H1 (cell line): ENCODE measurements around the gene GPR37.

Experiments used
- EP300 ChIP-seq, 2 experiments: IDR thresholded peaks; 1 replicate in 1 of 2; 2 replicates in 1 of 2; pipeline ENCODE4 v1.6.1; 2011 to 2012; ENCODE audit warnings: low read depth in 2 of 2, low read length in 2 of 2, mild to moderate bottlenecking in 2 of 2, borderline replicate concordance in 1 of 2, inconsistent platforms in 1 of 2, moderate library complexity in 1 of 2
- KDM4A ChIP-seq: IDR thresholded peaks from one replicate; pipeline ENCODE4 v1.7.1; 2012; ENCODE audit warnings: low read depth, mild to moderate bottlenecking, moderate library complexity, low read length, inconsistent platforms; ENCODE audit not compliant: severe bottlenecking
- TAF1 ChIP-seq: IDR thresholded peaks from 2 replicates; pipeline ENCODE4 v1.6.1; 2011; ENCODE audit warnings: mild to moderate bottlenecking, low read depth, low read length
- TF ChIP-seq, protein P1 (sequence below), 3 experiments: IDR thresholded peaks; 1 replicate in 2 of 3; 2 replicates in 1 of 3; pipeline versions ENCODE4 v1.5.1 to v1.6.1; 2011; ENCODE audit warnings: low read length in 3 of 3, mild to moderate bottlenecking in 3 of 3, inconsistent platforms in 2 of 3, low read depth in 1 of 3, moderate library complexity in 1 of 3; ENCODE audit not compliant: insufficient read depth in 1 of 3; ENCODE audit errors: control extremely low read depth in 1 of 3

DNA sequence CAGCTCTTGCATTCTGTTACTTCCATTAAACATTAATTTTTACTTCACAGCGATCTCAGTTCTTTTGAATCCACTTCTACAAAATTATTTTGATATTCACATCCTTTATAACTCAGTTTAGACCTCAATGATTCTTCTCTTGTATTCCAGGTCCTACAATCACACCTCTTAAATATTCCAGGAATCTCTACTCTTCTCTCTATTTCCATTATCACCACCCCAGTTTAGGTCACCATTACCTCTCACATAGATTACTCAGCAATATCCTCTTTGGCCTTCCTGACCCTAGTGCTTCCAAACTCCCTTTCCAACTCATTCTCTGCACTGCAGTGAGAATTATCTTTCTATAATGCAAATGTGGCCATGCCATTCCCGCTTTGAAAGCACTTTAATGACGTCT is 27.1 kb upstream of the GPR37 start:
- TF ChIP-seq EP300 (IDR thresholded peaks at IDR 0.05; ENCODE audit: borderline replicate concordance in 1 of 2, low read depth in 2 of 2, low read length in 2 of 2) (no peak), KDM4A (no peak), TAF1 (no peak)
- TF ChIP-seq, protein P1, sequence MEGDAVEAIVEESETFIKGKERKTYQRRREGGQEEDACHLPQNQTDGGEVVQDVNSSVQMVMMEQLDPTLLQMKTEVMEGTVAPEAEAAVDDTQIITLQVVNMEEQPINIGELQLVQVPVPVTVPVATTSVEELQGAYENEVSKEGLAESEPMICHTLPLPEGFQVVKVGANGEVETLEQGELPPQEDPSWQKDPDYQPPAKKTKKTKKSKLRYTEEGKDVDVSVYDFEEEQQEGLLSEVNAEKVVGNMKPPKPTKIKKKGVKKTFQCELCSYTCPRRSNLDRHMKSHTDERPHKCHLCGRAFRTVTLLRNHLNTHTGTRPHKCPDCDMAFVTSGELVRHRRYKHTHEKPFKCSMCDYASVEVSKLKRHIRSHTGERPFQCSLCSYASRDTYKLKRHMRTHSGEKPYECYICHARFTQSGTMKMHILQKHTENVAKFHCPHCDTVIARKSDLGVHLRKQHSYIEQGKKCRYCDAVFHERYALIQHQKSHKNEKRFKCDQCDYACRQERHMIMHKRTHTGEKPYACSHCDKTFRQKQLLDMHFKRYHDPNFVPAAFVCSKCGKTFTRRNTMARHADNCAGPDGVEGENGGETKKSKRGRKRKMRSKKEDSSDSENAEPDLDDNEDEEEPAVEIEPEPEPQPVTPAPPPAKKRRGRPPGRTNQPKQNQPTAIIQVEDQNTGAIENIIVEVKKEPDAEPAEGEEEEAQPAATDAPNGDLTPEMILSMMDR (IDR thresholded peaks at IDR 0.05; ENCODE audit: control extremely low read depth in 1 of 3, insufficient read depth in 1 of 3, low read depth in 1 of 3, low read length in 3 of 3) = no peak
